Endodermal cell (in vitro differentiated cells): ENCODE results near the gene KLRG1. TPM values are rescaled to one million over a fixed set of nuclear protein-coding genes. Genes with fewer than 3 reads are reported as not detected.

Experiments
- DNase-seq: peaks from one replicate; pipeline ENCODE4 v3.0.0-alpha.2; 2017
- H3K27ac ChIP-seq: 2 replicates; pipeline ENCODE4 v1.5.1; 2013; ENCODE audit warnings: mild to moderate bottlenecking, low read depth, low read length, moderate library complexity
- H3K27me3 ChIP-seq: 2 replicates; pipeline ENCODE4 v1.6.1; 2013; ENCODE audit warnings: mild to moderate bottlenecking, low read length, moderate library complexity; ENCODE audit not compliant: insufficient read depth, control insufficient read depth, poor library complexity, severe bottlenecking
- H3K36me3 ChIP-seq: 2 replicates; pipeline ENCODE4 v1.7.0; 2013; ENCODE audit warnings: mild to moderate bottlenecking, low read length, moderate library complexity; ENCODE audit not compliant: control insufficient read depth, insufficient read depth
- H3K4me1 ChIP-seq: one replicate; pipeline ENCODE4 v1.7.0; 2013; ENCODE audit warnings: low read length; ENCODE audit not compliant: control insufficient read depth, insufficient read depth
- H3K4me3 ChIP-seq: 2 replicates; pipeline ENCODE4 v1.5.1; 2013; ENCODE audit warnings: mild to moderate bottlenecking, low read length, moderate library complexity
- H3K9ac ChIP-seq: 2 replicates; pipeline ENCODE4 v1.6.1; 2013; ENCODE audit warnings: mild to moderate bottlenecking, low read length, moderate library complexity; ENCODE audit not compliant: poor library complexity, severe bottlenecking; ENCODE audit errors: extremely low read depth
- H3K9me3 ChIP-seq: 2 replicates; pipeline ENCODE4 v1.6.1; 2013; ENCODE audit warnings: mild to moderate bottlenecking, low read length, moderate library complexity; ENCODE audit not compliant: control insufficient read depth
- H3K27ac Mint-ChIP-seq: 2 replicates; pipeline ENCODE4 v1.8.0; 2020; ENCODE audit warnings: mixed read lengths
- H3K27me3 Mint-ChIP-seq: 2 replicates; pipeline ENCODE4 v1.8.0; 2021; ENCODE audit warnings: mild to moderate bottlenecking, mixed read lengths; ENCODE audit not compliant: insufficient read depth
- H3K36me3 Mint-ChIP-seq: 2 replicates; pipeline ENCODE4 v1.8.0; 2020; ENCODE audit warnings: low read depth, mixed read lengths
- H3K4me1 Mint-ChIP-seq: 2 replicates; pipeline ENCODE4 v1.8.0; 2020; ENCODE audit warnings: mixed read lengths
- H3K4me3 Mint-ChIP-seq: 2 replicates; pipeline ENCODE4 v1.8.0; 2020; ENCODE audit warnings: mild to moderate bottlenecking, moderate library complexity, mixed read lengths
- H3K9me3 Mint-ChIP-seq: 2 replicates; pipeline ENCODE4 v1.8.0; 2020; ENCODE audit warnings: mild to moderate bottlenecking, mixed read lengths
- CTCF ChIP-seq: fragments of 200-600 bp; sonication (generic); conservative IDR thresholded peaks from 2 replicates; pipeline ENCODE4 v1.5.0; 2021; ENCODE audit warnings: antibody characterized with exemption, mild to moderate bottlenecking
- WGBS, 2 experiments: methylation state at CpG; one replicate each; pipeline versions ENCODE4 v1.1.5 to v1.1.7; 2013; ENCODE audit warnings: missing lambda C conversion rate in 2 of 2, mixed read lengths in 1 of 2; ENCODE audit not compliant: insufficient coverage in 1 of 2, insufficient read length in 1 of 2; 5-methylcytosine and 5-hydroxymethylcytosine counted together
- total RNA-seq, 2 donors: library from RNA; stranded (reverse); fragmentation: NEBNext Ultra II Directional in 1 of 2; extraction: Animal tissue kit (Norgen Biotek cat#: 25700) in 1 of 2; gene quantifications; 2 replicates in 1 of 2; 3 replicates in 1 of 2; pipeline ENCODE4 v1.2.1, GENCODE V29; 2021

Gene KLRG1
- total RNA-seq, 2 donors from 2014 or later: 3.1 TPM

- Histone ChIP-seq H3K9me3 (no peaks in the 10 kb centered on the region), H3K4me1 (no peaks in the 10 kb centered on the region), H3K9ac (no peak overlapping the region), H3K27ac (no peak overlapping the region), H3K36me3 (no peaks in the 10 kb centered on the region), H3K27me3 (no peaks in the 10 kb centered on the region), H3K4me3 (no peak overlapping the region)
- peaks cover under 1% of the 10 kb centered on the region for H3K9me3 Mint-ChIP-seq
- no peak for TF ChIP-seq CTCF
- no peaks in the 10 kb centered on the region for H3K36me3 Mint-ChIP-seq
- DNase-seq: no peak
- H3K27me3 Mint-ChIP-seq: no peaks in the 10 kb centered on the region
- no peak overlapping the region for H3K27ac Mint-ChIP-seq
- 68 to 82% methylated on average over 3 to 5 of the region's 5 CpGs for WGBS, 2 experiments
- peaks cover 6% of the 10 kb centered on the region for H3K4me1 Mint-ChIP-seq
- H3K4me3 Mint-ChIP-seq: no peak overlapping the region
These were observed 51.3 kb downstream of the KLRG1 start for GRCh38 chr12:9040484-9041186.

- no peak overlapping the region for H3K27ac ChIP-seq
- H3K9ac ChIP-seq: no peak overlapping the region
These were observed 52.0 kb downstream of the KLRG1 start for GRCh38 chr12:9041321-9041720.

GRCh38 chr12:9043766-9044165, 54.4 kb downstream of the KLRG1 start:
- no peak for TF ChIP-seq CTCF
- Histone ChIP-seq H3K9ac (no peak overlapping the region), H3K9me3 (no peaks in the 10 kb centered on the region), H3K27me3 (no peaks in the 10 kb centered on the region), H3K36me3 (no peaks in the 10 kb centered on the region), H3K4me1 (no peaks in the 10 kb centered on the region), H3K4me3 (no peak overlapping the region), H3K27ac (no peak overlapping the region)
- Mint-ChIP-seq H3K27ac (no peak overlapping the region), H3K4me3 (no peak overlapping the region), H3K9me3 (peaks cover 3% of the 10 kb centered on the region), H3K36me3 (no peaks in the 10 kb centered on the region), H3K4me1 (no peaks in the 10 kb centered on the region), H3K27me3 (no peaks in the 10 kb centered on the region)
- 86 to 88% methylated on average over 2 of the region's 2 CpGs for whole genome bisulfite sequencing, 2 experiments
- no peak for DNase-seq

More at GRCh38 chr12:9041321-9041720, 52.0 kb downstream of the KLRG1 start:
- TF ChIP-seq CTCF: no peak
- Mint-ChIP-seq H3K27ac (no peak overlapping the region), H3K27me3 (no peaks in the 10 kb centered on the region), H3K36me3 (no peaks in the 10 kb centered on the region), H3K9me3 (peaks cover 3% of the 10 kb centered on the region), H3K4me1 (peaks cover 6% of the 10 kb centered on the region), H3K4me3 (no peak overlapping the region)
- no peak overlapping the region for H3K4me3 ChIP-seq
- H3K36me3 ChIP-seq: no peaks in the 10 kb centered on the region
- WGBS, 2 experiments: 94 to 100% methylated on average over 1 of the region's 1 CpG
- no peak for DNase-seq
- no peaks in the 10 kb centered on the region for H3K4me1 ChIP-seq
- H3K9me3 ChIP-seq: no peaks in the 10 kb centered on the region
- no peaks in the 10 kb centered on the region for H3K27me3 ChIP-seq
